Lung (tissue), 12 donors: ENCODE measurements around the gene PELI3. TPM values are rescaled to one million over a fixed set of nuclear protein-coding genes. Genes with fewer than 3 reads are reported as not detected.

ENCODE experiments used
- ATAC-seq: fragments of 200-7000 bp; cut with Tn5 transposase; one replicate; pipeline ENCODE4 v1.9.1; 2020; ENCODE audit warnings: moderate number of reproducible peaks; ENCODE audit not compliant: insufficient read depth, low FRiP score
- DNase-seq, 3 donors: peaks; one replicate each; pipeline ENCODE4 v3.0.0-alpha.2; 2013 to 2017
- H3K27ac ChIP-seq, 2 donors: one replicate each; pipeline ENCODE4 v1.5.1; 2013; ENCODE audit warnings: mild to moderate bottlenecking in 2 of 2, moderate library complexity in 2 of 2, control low read depth in 1 of 2, inconsistent platforms in 1 of 2, low read depth in 1 of 2, low read length in 1 of 2
- H3K27me3 ChIP-seq, 3 donors: one replicate each; pipeline ENCODE4 v1.5.1; 2013; ENCODE audit warnings: low read length in 2 of 3; ENCODE audit not compliant: control insufficient read depth in 3 of 3, insufficient read depth in 3 of 3
- H3K36me3 ChIP-seq, 4 donors: one replicate each; pipeline ENCODE4 v1.5.1; 2013; ENCODE audit warnings: low read length in 4 of 4, mild to moderate bottlenecking in 1 of 4, moderate library complexity in 1 of 4; ENCODE audit not compliant: control insufficient read depth in 4 of 4, insufficient read depth in 4 of 4
- H3K4me1 ChIP-seq, 5 donors: one replicate each; pipeline ENCODE4 v1.5.1; 2013; ENCODE audit warnings: low read length in 5 of 5, mild to moderate bottlenecking in 2 of 5, moderate library complexity in 1 of 5; ENCODE audit not compliant: control insufficient read depth in 5 of 5, insufficient read depth in 5 of 5
- H3K4me3 ChIP-seq: one replicate; pipeline ENCODE4 v1.5.1; 2013; ENCODE audit warnings: mild to moderate bottlenecking, control low read depth, moderate library complexity
- H3K9ac ChIP-seq, 2 donors: one replicate each; pipeline ENCODE4 v1.5.1; 2013; ENCODE audit warnings: low read length in 2 of 2, control low read depth in 1 of 2; ENCODE audit not compliant: insufficient read depth in 1 of 2
- H3K9me3 ChIP-seq, 4 donors: one replicate each; pipeline ENCODE4 v1.5.1; 2013; ENCODE audit warnings: low read length in 3 of 4, mild to moderate bottlenecking in 1 of 4, moderate library complexity in 1 of 4; ENCODE audit not compliant: control insufficient read depth in 4 of 4, insufficient read depth in 3 of 4
- CTCF ChIP-seq: IDR thresholded peaks from 2 replicates; pipeline ENCODE4 v1.5.1; 2012; ENCODE audit warnings: mild to moderate bottlenecking; ENCODE audit errors: control extremely low read depth, extremely low read depth
- WGBS, 2 donors: extraction: QIAGEN DNeasy Blood & Tissue Kit; methylation state at CpG; one replicate each; pipeline ENCODE4 v1.1.7; 2013; 5-methylcytosine and 5-hydroxymethylcytosine counted together
- polyA plus RNA-seq, 2 donors: library from polyadenylated mRNA; stranded (reverse); fragments of 200-250 nt; gene quantifications; one replicate each; pipeline ENCODE4 v1.2.1, GENCODE V29; 2013
- total RNA-seq, 2 donors: library from RNA; depleted of rRNA in 1 of 2; stranded (reverse); fragments of >200 nt in 1 of 2; gene quantifications; one replicate each; pipeline ENCODE4 v1.2.1, GENCODE V29; 2014 to 2021
- donor health status: control.
- donor health status: control.
- donor health status: Bipolar disorder and iron deficiency.
- donor health status: healthy.
- donor health status: DM: yes; HTN: yes; CAD: no.

The PELI3 gene
- total and polyA plus RNA-seq, 4 donors = 4.9 to 12.6 (median 7.5) TPM

- DNase-seq = no peak
- Histone ChIP-seq H3K27ac (no peak overlapping the region), H3K4me3 (no peak overlapping the region), H3K36me3 (no peaks in the 10 kb centered on the region), H3K9ac (no peak overlapping the region), H3K9me3 (peaks cover 0 to 4% (median 2%) of the 10 kb centered on the region in 4 donors), H3K4me1 (no peaks in the 10 kb centered on the region), H3K27me3 (no peaks in the 10 kb centered on the region)
- TF ChIP-seq CTCF = no peak
- no peak for ATAC-seq
- 42 to 70% methylated on average over 4 of the region's 4 CpGs for WGBS, 2 donors
Observed at GRCh38 chr11:66443602-66444001, 23.1 kb upstream of the PELI3 start.

DNA sequence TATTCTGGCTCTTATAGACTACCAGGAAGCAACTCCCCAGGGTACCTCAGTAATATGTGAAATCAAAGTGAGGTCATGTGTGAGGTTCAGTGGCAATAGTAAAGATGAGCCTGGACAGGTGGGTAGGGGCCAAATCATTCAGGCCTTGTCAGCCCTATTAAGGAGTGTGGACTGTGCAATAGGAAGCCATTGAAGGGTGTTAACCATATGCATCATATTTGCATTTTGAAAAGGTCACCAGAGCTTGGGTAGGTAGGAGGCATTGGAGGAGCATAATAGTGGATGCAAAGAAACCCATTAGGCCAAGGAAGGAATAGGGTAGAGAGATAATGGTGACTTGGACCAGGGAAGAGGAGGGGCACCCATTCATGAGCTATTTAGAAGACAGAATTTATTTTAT lies 19.7 kb upstream of the PELI3 start:
- no peaks in the 10 kb centered on the region for H3K27me3 ChIP-seq
- H3K9ac ChIP-seq = no peak overlapping the region
- no peak for DNase-seq
- TF ChIP-seq CTCF = no peak
- no peak overlapping the region for H3K27ac ChIP-seq
- H3K4me1 ChIP-seq = no peaks in the 10 kb centered on the region
- H3K9me3 ChIP-seq = peaks cover 0 to 5% (median 2%) of the 10 kb centered on the region in 4 donors
- no peaks in the 10 kb centered on the region for H3K36me3 ChIP-seq
- ATAC-seq = no peak
- no peak overlapping the region for H3K4me3 ChIP-seq

GRCh38 chr11:66448523-66448922 lies 18.2 kb upstream of the PELI3 start:
- Histone ChIP-seq H3K27me3 (no peaks in the 10 kb centered on the region), H3K27ac (no peak overlapping the region), H3K9ac (no peak overlapping the region), H3K4me3 (no peak overlapping the region), H3K36me3 (no peaks in the 10 kb centered on the region), H3K4me1 (no peaks in the 10 kb centered on the region), H3K9me3 (peaks cover 0 to 4% (median 0%) of the 10 kb centered on the region in 4 donors)
- no peak for TF ChIP-seq CTCF
- 78 to 88% methylated on average over 4 of the region's 4 CpGs for WGBS, 2 donors
- ATAC-seq (no peak), DNase-seq (no peak)

- DNase-seq = no peak
- Histone ChIP-seq H3K27me3 (peaks cover 0 to 5% (median 0%) of the 10 kb centered on the region in 3 donors), H3K36me3 (no peaks in the 10 kb centered on the region), H3K9ac (no peak overlapping the region), H3K9me3 (peaks cover 0 to 3% (median 0%) of the 10 kb centered on the region in 4 donors), H3K4me1 (no peaks in the 10 kb centered on the region), H3K4me3 (no peak overlapping the region), H3K27ac (no peak overlapping the region)
- TF ChIP-seq CTCF = no peak
- WGBS, 2 donors = 51 to 59% methylated on average over 4 of the region's 4 CpGs
- no peak for ATAC-seq
Observed at GRCh38 chr11:66450560-66450959, 16.1 kb upstream of the PELI3 start.
